NCI-H1930 (cell line): ENCODE results near the gene ACTN4.

Experiments used
- DNase-seq, 2 experiments: peaks; one replicate each; lab custom pipeline; 2025; lab: John Stamatoyannopoulos, UW

Gene ACTN4

DNA sequence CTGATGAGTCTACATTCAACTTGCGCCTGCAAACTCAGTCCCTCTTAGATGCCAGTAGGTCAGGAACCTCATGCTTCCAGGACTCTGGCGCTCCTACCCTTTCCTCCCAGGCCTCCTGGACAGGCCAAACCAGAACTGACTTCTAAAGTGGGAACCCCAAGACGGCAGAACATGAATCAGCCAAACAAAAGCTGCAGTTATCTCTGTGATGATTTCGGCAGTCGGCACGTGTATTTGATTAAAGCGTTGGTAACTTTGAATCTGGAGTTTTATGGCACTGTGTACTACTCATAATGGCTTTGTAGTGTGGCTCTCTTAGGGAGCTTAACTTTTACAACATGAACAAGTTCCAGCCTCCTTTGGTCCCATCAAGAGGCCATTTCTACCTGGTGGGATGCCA, 13.7 kb downstream of the ACTN4 start:
- DNase-seq: no peak

DNA sequence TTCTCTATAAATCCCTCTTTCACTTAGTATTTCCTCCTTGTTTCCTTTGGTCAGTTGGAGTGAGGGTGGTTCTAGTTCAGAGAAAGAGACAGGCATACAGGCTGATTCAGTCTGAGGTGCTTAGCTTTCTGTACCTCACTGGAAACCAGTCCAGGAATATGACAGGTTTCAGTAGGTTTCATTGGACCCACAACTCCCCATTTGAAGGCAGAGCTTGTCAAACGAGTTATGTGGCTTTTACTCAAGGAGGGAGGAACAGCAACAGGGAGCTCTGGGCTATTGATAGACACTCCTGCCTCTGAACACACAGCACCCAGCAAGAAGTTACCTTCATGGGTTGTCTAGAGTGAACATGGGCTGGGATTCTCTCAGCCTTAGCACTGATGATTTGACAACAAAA, 14.5 kb downstream of the ACTN4 start:
- no peak for DNase-seq

DNA sequence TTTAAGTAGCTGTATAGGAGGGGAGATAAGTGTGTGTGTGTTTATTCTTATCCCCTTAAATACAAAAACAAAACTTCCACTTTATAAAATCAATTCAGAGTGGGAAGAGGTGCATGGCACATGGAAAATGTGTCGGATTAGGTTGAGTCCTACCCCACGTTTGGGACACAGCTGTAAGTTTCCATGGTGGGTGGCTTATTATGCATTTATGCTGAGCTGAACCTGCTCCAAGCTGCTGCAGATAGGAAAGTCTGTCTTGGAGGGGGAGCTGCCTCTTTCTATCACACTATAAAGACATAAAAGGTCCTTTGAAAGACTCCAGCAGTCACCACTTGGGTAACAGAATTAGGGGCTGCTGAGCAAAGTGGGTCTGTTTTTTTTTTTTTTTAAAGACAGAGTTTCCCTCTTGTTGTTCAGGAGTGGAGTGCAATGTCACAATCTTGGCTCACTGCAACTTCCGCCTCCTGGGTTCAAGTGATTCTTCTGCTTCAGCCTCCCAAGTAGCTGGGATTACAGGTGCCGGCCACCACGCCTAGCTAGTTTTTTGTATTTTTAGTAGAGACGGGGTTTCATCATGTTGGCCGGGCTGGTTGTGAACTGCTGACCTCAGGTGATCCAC, 15.2 kb downstream of the ACTN4 start:
- no peak for DNase-seq

DNA sequence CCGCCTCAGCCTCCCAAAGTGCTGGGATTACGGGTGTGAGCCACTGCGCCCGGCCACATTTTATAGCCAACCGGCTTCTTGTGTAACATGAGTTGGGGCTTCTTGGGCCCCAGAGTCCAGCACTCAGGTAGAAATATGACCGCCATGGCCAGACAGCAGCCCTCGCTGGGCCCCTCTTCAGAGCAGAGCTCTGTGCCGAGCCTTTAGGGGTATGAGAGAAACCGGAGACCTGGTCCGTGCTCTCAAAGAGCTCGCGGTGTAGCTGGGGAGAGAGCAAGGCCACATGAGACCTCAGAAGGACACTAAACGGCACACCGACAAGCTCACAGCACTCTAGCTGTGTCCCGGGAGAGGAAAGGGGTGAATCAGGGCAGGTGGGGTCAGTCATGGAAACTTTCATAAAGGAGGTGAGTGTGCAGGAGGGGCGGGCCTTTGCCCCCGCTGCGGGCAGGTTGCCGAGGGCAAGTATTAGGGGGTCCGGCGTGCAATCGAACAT, 15.8 kb downstream of the ACTN4 start:
- no peak for DNase-seq

DNA sequence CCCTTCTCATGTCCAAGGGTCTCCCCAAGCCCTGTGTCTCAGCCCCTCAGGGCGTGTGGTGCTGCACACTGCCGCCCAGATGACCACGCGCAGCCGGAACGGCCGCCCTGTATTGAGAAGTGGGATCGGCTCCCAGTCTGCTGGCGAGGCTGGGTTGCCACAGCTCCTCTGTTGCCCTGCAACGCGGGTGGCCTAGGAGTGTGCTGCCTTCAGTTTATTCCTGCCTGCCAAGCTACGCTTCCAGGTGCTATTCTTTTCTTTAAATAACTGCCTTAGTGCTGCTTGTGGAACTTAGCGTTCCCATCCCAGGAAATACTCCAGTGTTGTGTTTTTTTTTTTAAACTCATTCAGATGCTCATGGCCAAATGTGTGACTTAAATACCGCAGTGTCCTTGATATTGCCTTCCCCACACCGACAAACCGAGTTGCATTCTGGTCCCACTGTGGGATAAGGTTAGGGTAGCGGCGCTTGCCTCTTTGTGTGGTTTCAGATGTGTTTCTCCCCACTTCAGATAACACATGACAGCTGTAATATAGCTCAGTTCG, 16.6 kb downstream of the ACTN4 start:
- DNase-seq: no peak

DNA sequence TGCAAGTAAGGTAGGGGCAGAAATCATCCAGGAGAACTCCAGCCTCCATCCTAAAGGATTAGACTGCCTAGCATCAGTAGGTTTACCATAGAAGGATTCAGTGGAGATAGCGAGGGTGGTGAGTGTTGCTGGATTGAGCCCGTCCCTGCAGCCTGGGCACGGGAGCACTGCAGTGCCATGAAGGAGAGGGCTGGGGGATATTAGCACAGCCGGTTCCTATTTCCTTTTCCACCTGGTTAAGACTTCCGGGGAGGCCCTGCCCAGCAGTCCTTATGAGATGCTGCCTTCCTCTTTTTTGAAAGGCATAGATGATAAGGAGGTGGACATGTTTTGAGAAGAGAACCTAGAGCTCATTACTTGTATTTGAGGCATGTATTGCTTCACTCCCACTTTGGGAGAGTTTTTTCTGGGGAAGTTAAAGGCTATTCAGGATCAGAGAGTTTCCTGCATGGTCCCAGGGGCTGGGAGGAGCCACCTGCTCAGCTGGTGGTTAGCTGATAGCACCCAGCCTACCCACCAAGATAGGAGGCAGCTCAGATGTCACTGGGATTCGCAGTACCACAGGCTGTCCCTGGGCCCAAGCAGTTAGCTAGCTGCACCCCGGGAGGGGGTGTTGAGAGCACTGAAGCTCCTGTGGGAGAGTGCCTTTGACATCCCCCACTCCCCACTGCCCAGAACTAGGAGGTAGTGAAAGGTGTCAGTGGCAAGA, 17.2 kb downstream of the ACTN4 start:
- no peak for DNase-seq

DNA sequence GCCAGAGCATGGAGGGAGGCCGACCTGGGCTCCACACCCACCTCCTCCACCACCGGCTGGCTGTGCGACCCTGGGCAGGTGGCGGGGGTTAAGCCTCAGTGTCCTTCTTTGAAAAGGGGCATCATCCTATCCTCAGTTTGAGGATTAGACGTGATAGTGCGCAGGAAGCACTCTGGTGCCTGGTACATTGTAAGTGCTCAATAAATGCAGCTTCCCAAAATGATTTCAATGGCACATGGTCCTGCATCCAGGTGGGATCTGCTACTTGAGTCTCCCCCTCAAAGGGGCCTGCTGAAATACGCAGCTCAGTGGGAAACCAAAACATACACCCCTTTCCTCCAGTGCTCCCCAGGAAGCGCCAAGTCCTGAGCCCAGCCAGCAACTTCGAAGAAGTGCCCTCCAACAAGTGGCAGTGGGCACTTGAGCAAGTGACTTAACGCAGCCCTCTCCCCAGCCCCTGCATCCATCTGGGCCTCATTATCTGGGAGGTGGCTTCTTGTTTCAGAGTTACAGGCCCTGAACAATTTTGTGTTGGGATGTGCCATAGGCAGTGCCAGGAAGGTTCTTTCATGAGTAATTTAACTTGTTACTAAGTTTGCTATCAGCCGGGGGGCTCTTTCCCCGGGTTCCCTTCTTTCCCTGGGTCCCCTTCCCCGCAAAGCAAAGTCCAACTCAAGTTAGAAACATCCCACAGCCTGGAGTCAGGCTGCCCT, 17.9 kb downstream of the ACTN4 start:
- no peak for DNase-seq

DNA sequence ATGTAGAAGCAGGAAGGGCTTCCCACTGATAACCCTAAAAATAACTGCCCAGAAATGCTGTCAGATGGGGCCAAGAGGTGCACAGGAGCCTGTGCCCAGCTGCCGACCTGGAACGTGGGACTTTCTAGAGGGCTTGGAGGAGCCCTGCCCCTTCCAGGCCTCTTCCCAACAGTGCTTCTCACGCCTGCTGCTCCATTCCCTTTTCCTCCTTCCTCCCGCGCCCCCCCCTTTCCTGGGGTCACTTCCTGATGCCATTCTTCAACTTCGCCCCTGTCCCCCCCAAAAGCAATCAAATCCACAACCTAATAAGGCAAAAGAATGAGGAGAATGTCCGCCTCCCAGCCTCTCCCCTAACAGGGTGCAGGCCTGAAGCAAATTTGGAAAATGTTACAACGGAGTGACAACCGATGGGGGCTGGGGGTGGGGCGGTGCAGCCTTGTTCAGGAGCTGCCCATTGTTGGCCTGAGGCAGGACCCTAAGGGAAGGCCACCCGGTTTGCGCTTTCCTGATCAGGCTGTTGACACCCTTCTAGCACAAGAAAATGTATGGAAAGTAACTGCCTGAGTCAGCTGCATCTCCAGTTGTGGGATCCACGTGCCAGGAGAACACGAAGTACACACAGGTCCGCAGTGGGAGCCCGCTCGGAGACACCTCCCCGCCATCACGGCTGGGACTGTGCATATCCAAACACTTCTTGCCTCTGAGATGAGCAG, 18.7 kb downstream of the ACTN4 start:
- DNase-seq: no peak

DNA sequence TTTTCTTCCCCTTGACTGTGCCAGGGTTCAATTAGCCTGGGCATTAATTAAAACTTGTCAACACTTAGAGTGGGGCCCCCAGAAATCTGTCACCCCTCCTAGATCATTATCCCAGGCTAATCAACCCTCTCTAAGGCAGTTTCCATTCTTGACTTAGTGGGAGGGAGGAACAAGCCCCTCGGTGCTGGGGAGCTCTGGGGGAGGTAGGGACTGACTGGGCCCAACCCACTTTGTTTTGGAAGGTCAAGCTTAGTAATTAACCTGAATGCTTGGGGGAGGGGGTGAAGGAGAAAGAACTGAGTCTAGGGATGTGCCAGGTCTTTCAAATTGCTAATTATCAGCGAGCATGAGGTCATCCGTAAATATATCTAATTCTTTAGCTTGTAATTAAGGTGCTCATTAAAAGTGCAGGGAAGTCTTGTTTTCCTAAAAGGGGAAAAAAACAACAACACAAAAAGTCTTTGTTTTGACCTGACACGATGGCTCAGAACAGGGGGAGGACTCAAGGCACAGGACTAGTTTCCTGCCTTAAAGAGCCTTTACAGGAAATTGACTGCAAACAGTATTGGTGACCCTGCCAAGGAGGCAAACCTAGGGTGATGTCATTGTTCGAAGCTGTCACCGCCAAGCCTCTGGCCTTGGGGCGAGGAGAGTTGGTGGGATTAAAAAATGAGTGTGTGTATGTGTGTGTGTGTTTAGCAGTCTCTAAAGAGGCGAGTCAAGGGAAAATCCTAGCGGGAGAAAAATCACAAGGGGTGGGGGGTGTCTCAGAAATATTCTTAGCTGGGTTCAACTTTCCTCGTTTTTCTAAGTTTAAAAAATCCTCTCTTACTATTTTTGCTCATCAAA, 19.4 kb downstream of the ACTN4 start:
- no peak for DNase-seq

DNA sequence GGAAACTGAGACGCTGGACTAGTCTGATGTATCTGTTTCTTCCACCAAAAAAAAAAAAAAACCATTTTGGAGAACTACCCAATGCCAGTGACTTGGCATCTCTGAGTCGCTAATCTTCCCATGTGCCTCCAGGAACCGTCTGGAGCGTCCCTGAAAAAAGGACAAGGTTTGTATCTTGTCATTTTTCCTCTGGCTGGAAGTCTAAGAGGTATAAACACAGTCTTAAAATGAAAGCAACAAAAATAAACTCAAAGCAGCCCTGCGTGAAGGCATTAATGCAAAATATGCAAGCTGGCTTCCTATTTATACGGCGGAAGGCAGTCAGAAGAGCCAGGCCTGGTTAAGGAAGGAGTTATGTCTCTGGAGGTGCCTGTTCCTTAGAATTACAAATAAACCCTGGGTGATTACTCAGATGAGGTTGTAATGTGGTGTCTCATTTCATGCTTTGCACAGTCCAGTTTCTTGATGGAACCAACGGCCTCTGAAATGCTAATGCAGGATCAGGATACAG, 20.3 kb downstream of the ACTN4 start:
- no peak for DNase-seq

DNA sequence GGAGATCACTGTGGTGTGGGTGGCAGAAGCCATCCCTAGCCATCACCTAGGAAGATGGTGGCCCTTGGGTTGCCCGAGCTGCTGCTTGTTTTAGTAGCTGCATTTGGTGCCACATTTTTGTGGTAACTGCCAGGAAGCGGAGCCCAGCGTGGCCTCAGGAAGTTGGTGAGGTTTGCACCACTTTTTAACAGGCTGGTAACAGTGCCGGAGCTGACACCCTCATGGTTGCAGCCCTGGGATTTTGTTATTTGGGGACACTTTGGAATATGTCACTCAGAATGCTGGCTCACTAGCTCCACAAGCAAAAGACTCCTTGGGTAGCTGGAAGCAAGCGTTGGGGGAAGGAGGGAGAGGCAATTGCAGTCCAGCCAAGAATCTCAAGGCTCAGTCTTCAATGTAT, 22.1 kb downstream of the ACTN4 start:
- no peak for DNase-seq

DNA sequence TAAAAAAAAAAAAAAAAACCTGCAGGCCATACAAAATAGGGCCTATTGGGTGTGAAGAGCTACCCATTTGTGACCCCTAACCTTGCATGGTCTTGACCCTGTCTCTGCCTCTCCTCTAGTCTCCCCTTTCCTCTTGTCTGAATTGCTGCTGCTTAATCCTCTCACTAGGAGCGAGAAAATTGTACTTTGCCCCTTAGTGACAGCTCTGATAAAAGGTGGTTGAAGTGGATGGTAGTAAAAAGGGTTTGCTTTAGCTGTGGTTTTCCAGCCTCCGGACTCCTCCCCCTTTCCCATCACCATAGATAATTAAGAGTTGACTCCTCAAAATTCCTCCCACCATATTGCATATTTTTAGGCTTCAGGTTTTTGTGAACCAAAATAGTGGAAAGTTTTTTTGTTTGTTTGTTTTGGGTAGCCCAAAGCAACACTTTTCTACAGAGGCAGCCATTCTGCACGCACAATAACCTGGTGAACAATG, 23.5 kb downstream of the ACTN4 start:
- DNase-seq: no peak

DNA sequence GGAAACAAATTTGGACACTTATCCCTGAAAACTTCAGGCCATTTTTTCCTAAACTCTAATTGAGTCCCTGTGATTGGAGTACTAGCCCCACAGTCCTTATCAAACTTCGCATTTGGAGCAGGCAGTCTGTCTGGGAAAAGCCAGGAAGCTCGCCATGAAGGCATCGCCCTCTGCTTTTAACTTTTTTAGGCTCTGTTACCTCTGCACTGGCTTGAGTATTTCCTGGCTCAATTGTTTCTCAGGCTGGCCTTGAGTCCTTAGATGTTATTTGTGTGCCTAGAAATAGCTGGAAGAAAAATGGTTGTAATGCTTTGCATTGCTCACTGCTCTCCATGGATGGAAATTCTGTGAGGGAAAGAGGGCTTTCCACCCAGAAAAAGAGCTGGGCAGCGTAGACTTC, 24.2 kb downstream of the ACTN4 start:
- DNase-seq: no peak

DNA sequence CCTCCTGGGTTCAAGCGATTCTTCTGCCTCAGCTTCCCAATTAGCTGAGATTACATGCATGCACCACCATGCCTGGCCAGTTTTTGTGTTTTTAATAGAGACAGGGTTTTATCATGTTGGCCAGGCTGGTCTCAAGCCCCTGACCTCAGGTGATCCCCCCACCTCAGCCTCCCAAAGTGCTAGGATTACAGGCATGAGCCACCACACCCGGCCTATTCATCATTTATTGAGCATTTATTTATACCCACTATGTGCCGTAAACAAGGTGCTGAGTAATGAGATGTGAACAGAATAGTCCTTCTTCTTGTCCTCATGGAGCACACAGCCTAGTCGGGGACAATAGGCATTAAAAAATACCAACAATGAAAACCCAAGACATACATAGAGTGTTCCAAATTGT, 25.6 kb downstream of the ACTN4 start:
- DNase-seq: no peak

DNA sequence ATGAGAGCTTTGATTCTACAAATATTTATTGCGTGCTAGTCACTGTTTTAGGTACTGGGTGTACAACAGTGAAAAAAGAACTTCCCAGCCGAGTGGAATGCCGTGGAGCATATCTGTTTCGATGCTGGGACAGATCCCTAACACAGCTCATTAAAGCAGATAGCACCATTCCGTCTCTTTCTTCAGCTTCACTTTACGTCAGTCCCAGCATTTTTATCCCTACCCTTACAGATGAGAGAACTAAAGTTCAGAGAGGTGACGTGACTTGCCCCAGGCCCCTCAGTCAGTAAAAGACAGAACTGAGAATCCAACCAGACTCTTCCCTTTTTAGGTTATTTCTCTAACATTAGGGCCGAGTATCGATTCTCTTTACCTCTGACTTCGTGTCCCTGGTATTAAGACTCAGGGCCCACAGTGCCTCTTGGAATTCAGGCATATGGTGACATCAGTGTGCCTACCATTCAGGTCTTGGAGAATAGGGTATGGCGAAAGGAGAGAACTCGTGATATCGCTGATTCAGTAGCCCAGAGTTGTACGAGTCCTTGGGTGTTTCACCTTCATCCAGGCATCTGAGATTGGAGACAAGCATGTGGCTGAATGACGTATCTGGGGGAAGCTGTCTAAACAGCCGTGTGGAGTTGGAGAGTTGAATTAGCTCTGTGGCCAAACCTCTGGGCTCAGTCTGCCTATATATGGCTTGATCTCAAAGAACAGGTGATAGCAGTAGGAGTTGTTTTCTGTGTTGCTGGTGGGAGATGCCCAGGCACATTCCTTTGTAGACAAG, 27.1 kb downstream of the ACTN4 start:
- no peak for DNase-seq

DNA sequence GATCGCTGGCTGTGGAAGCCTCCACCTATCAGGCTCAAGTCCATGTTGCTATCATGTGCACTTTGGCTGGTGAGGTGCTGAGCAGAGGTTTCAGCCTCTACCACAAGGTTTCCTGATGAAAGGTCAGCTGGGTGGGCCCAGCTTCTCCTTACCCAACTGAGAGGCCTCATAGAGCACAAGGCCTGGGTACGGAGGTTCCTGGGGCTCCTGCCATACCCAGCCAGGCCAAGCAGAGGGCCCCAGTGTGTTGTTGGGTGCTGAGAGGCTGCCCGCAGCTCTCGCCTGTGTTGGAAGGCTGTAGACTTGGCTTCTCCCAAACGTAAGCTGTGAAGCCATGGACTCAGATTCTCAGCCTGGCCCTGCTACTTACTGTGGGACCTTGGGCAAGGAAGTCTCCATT, 28.2 kb downstream of the ACTN4 start:
- no peak for DNase-seq

DNA sequence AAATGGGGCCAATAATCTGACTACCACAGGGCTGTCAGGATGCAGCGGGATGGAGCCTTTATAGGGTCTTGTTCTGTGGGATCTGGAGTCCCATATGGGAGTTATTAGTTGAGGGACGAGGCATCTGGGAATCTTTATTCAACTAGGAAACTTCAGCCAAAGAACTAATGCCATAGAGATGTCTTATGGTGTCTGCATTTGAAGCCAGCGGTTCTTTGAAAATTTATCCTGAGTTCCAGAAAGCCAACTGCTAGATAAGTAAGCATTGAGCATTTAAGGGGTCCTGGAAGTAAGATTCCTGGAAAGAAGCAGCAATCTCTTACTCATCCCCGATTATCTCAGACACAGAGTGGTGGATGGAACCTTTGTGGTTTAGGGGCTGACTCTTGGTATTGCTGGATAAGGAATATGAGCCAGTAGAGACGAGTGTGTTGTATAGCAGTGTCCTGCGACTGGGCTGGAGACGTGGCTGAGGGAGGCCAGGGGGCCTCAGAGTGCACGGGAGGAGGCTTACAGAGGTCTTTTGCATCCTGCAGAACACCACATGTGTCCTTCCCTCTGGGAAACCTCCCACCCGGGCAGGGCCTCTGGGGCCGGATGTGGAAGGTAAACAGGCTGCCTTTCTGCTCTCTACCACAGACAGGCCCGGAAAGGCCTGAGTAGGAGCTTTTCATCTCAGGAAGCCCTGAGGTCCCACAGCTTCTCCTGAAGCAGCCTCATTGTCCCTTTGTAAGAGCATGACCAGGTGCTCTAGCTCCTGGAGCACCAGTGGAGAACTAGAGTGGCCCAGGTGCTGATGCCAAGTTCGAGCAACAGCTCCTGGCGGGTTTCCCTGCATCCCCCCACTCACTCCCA, 28.8 kb downstream of the ACTN4 start:
- DNase-seq: no peak

DNA sequence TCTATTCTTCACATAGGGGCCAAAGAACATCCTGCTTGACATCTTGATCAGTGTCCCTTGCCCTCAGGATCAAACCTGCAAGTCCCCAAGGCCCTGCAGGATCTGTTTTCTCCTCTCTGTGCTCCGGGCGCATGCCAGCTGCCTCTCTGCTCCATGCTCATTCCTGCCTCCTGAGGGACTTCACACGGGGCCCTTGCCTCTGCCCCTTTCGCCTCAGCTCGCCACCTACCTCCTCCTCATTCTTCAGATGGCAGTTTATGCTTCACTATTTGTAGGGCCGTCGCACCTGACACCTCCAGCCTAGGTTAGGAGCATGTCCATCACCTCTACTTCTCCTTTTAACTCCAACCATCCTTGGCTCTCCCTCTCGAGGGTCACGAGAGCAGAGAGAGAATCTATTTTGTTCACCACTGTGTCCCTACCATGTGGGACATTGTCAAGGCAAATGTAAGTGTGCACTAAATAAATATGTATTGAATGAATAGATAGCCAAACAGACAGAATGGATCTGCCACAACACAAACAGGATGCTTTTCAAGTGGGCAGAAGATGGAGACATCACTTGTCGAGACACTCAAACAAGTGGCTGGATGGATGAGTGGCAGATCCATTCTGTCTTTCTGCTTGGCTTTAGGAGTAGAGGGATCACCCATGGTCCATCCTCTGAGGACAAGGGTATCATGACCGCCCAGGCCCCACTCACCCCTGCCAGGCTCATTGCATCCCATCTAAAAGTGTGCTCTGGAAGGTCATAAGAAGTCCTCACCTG, 29.6 kb downstream of the ACTN4 start:
- no peak for DNase-seq
